PC-3 (cell line): Measurements from ENCODE around the gene RTF1. TPM values are rescaled to one million over a fixed set of nuclear protein-coding genes. Genes with fewer than 3 reads are reported as not detected.

Experiments
- ATAC-seq: fragments of 200-7000 bp; cut with Tn5 transposase; 2 replicates; pipeline ENCODE4 v1.9.1; 2020; ENCODE audit warnings: mild to moderate bottlenecking, moderate library complexity
- BruUV-seq: library from RNA; stranded (reverse); fragments of 400-500 nt; replicated peaks from 2 replicates; lab custom pipeline; 2021; lab: Mats Ljungman, UMichigan
- CTCF ChIA-PET: fragments of 300-600 bp; sonication (Branson Sonifier 250); formaldehyde crosslinking; loops from one replicate; lab custom pipeline; 2022; ENCODE audit warnings: antibody characterized with exemption; lab: Charles Lee
- POLR2A ChIA-PET: fragments of 300-600 bp; sonication (Branson Sonifier 250); formaldehyde crosslinking; loops from one replicate; lab custom pipeline; 2022; ENCODE audit warnings: antibody characterized with exemption; ENCODE audit not compliant: unreplicated experiment; lab: Charles Lee
- DNase-seq: peaks from one replicate; pipeline ENCODE4 v3.0.0-alpha.2; 2015
- H2AFZ ChIP-seq: fragments of 300-600 bp; sonication (generic); 2 replicates; pipeline ENCODE4 v1.6.0; 2016; ENCODE audit warnings: antibody characterized with exemption, low read length
- H3F3A ChIP-seq: fragments of 300-600 bp; sonication (generic); one replicate; pipeline ENCODE4 v1.6.0; 2017; ENCODE audit warnings: antibody characterized with exemption, low read length, control low read depth, mild to moderate bottlenecking; ENCODE audit not compliant: unreplicated experiment
- H3K27ac ChIP-seq: fragments of 300-600 bp; sonication (generic); 2 replicates; pipeline ENCODE4 v1.5.1; 2016; ENCODE audit warnings: mild to moderate bottlenecking, low read length
- H3K27me3 ChIP-seq: fragments of 300-600 bp; sonication (generic); 2 replicates; pipeline ENCODE4 v1.6.1; 2016; ENCODE audit warnings: low read length, mixed read lengths
- H3K36me3 ChIP-seq: fragments of 300-600 bp; sonication (generic); 2 replicates; pipeline ENCODE4 v1.6.1; 2016; ENCODE audit warnings: low read depth, mixed run types, low read length, mixed read lengths
- H3K4me1 ChIP-seq: fragments of 300-600 bp; sonication (generic); 2 replicates; pipeline ENCODE4 v1.5.1; 2016; ENCODE audit warnings: low read length; ENCODE audit not compliant: insufficient read depth
- H3K4me2 ChIP-seq: fragments of 300-600 bp; sonication (generic); 2 replicates; pipeline ENCODE4 v1.6.0; 2016; ENCODE audit warnings: low read length
- H3K4me3 ChIP-seq: fragments of 300-600 bp; sonication (generic); 2 replicates; pipeline ENCODE4 v1.5.1; 2016; ENCODE audit warnings: mild to moderate bottlenecking, low read length, mixed read lengths
- H3K79me2 ChIP-seq: fragments of 300-600 bp; sonication (generic); 2 replicates; pipeline ENCODE4 v1.6.1; 2017; ENCODE audit warnings: low read length, mixed read lengths
- H3K9ac ChIP-seq: fragments of 300-600 bp; sonication (generic); 2 replicates; pipeline ENCODE4 v1.6.0; 2016; ENCODE audit warnings: mild to moderate bottlenecking, low read length
- H3K9me2 ChIP-seq: fragments of 300-600 bp; sonication (generic); replicated peaks from 2 replicates; pipeline ENCODE4 v1.6.1; 2016; ENCODE audit warnings: mixed run types, low read length, mixed read lengths
- H3K9me3 ChIP-seq: fragments of 300-600 bp; sonication (generic); 2 replicates; pipeline ENCODE4 v1.6.1; 2016; ENCODE audit warnings: low read length, mixed read lengths
- H4K20me1 ChIP-seq: fragments of 300-600 bp; sonication (generic); 2 replicates; pipeline ENCODE4 v1.6.1; 2016; ENCODE audit warnings: low read length, mixed read lengths
- CTCF ChIP-seq: fragments of 300-600 bp; sonication (generic); conservative IDR thresholded peaks from 2 replicates; pipeline ENCODE4 v1.5.1; 2017; ENCODE audit warnings: antibody characterized with exemption, low read depth, mild to moderate bottlenecking, low read length
- EZH2 ChIP-seq: fragments of 300-600 bp; sonication (generic); IDR thresholded peaks from one replicate; pipeline ENCODE4 v1.6.1; 2017; ENCODE audit warnings: antibody characterized with exemption, mild to moderate bottlenecking, low read length; ENCODE audit not compliant: unreplicated experiment
- EZH2phosphoT487 ChIP-seq: fragments of 300-600 bp; sonication (generic); IDR thresholded peaks from 2 replicates; pipeline ENCODE4 v1.6.1; 2018; ENCODE audit warnings: mild to moderate bottlenecking, antibody characterized with exemption, low read length, borderline replicate concordance
- intact Hi-C: fragments of 100-400 bp; cut with micrococcal nuclease; formaldehyde crosslinking; loops from 2 replicates; pipeline ENCODE4 v1.9.0; 2023
- total RNA-seq: library from RNA; depleted of rRNA; stranded (reverse); fragments of >200 nt; gene quantifications from 2 replicates; pipeline ENCODE4 v1.2.3, GENCODE V29; 2014

RTF1 gene
- total RNA-seq, 1 experiment from 2014 or later = 20.2 TPM

- ChIA-PET CTCF (no interaction called here), POLR2A (no interaction called here)
- H3K4me3 ChIP-seq = no peak overlapping the region
Measured at GRCh38 chr15:41512940-41513505, 96.1 kb downstream of the RTF1 start.

GRCh38 chr15:41513506-41514227 lies 96.8 kb downstream of the RTF1 start, which contains the start of gene LTK:
Gene LTK (minus strand): TSS chr15:41513827. CDS start chr15:41513709, 118 bp downstream.
- intact Hi-C loops = no loop called here
- Histone ChIP-seq H3K9me3 (no peaks in the 10 kb centered on the region), H3K79me2 (no peaks in the 10 kb centered on the region), H3K4me1 (peaks cover 2% of the 10 kb centered on the region; the same call in 1 of the 2 replicates), H3K9ac (no peak within 1 kb of the TSS), H3F3A (no peaks in the 10 kb centered on the region), H3K4me3 (no peak within 1 kb of the TSS), H3K27ac (no peak within 1 kb of the TSS), H3K9me2 (no peaks in the 10 kb centered on the region), H3K36me3 (no peaks in the 10 kb centered on the region), H3K4me2 (no peak within 1 kb of the TSS), H4K20me1 (no peaks in the 10 kb centered on the region), H2AFZ (no peak within 1 kb of the TSS), H3K27me3 (no peaks in the 10 kb centered on the region)
- BruUV-seq = no TSS peak
- no peak for ATAC-seq
- ChIA-PET POLR2A (no interaction called here), CTCF (no interaction called here)
- DNase-seq = no peak
- TF ChIP-seq EZH2phosphoT487 = no peak
- no peak for TF ChIP-seq CTCF
- no peak for TF ChIP-seq EZH2

More at GRCh38 chr15:41512940-41513505, 96.1 kb downstream of the RTF1 start:
- Histone ChIP-seq H3K36me3 (no peaks in the 10 kb centered on the region), H3K9me3 (no peaks in the 10 kb centered on the region), H3K27ac (no peak overlapping the region), H2AFZ (no peak overlapping the region), H4K20me1 (no peaks in the 10 kb centered on the region), H3K79me2 (no peaks in the 10 kb centered on the region), H3K9ac (no peak overlapping the region), H3F3A (no peaks in the 10 kb centered on the region), H3K4me1 (peaks cover 6% of the 10 kb centered on the region), H3K27me3 (no peaks in the 10 kb centered on the region), H3K4me2 (no peak overlapping the region), H3K9me2 (no peaks in the 10 kb centered on the region)
- no peak for DNase-seq
- TF ChIP-seq EZH2phosphoT487 = no peak
- no peak for TF ChIP-seq EZH2
- TF ChIP-seq CTCF = no peak
- no TSS peak for BruUV-seq
- intact Hi-C loops = no loop called here
- ATAC-seq = no peak

- Histone ChIP-seq H3K9me3 (no peaks in the 10 kb centered on the region), H3K9ac (no peak overlapping the region), H3K36me3 (no peaks in the 10 kb centered on the region), H3K79me2 (no peaks in the 10 kb centered on the region), H3K4me2 (no peak overlapping the region), H3K27me3 (no peaks in the 10 kb centered on the region), H3K9me2 (no peaks in the 10 kb centered on the region), H3F3A (no peaks in the 10 kb centered on the region), H4K20me1 (no peaks in the 10 kb centered on the region), H3K27ac (no peak overlapping the region), H3K4me1 (no peaks in the 10 kb centered on the region), H2AFZ (no peak overlapping the region), H3K4me3 (no peak overlapping the region)
- CTCF ChIA-PET = no interaction called here
- no peak for DNase-seq
- no peak for ATAC-seq
- intact Hi-C loops = no loop called here
- TF ChIP-seq EZH2 = no peak
- TF ChIP-seq EZH2phosphoT487 = no peak
- no peak for TF ChIP-seq CTCF
- BruUV-seq = no TSS peak
- POLR2A ChIA-PET = no interaction called here
Measured at GRCh38 chr15:41517895-41518449, 101.1 kb downstream of the RTF1 start.
